ENCODE data around the gene DAGLB.
"Not testable (repeated sequence)": the region's sequence is repeated elsewhere in the genome, so short reads cannot be mapped to it uniquely, and the experiment has no call there.

DAGLB gene

GRCh38 chr7:6475433-6476186 lies 27.9 kb upstream of the DAGLB start:
- Histone ChIP-seq H3K4me3 (replicated peaks; ENCODE audit: low read depth, low read length) (no peak overlapping the region), H3K27me3 (replicated peaks; ENCODE audit: control insufficient read depth, insufficient read depth, low read length) (no peaks in the 10 kb centered on the region), H3K36me3 (ENCODE audit: control insufficient read depth, insufficient read depth, low read length) (peaks cover 13% of the 10 kb centered on the region)
- no peak for DNase-seq (ENCODE audit: extremely low read depth, insufficient read length)
- TF ChIP-seq CTCF (IDR thresholded peaks at IDR 0.05; ENCODE audit: insufficient read depth, low read length, poor library complexity, severe bottlenecking), result no peak

- DNase-seq (ENCODE audit: extremely low read depth, insufficient read length), result no peak
- Histone ChIP-seq H3K36me3 (ENCODE audit: control insufficient read depth, insufficient read depth, low read length) (peaks cover 19% of the 10 kb centered on the region), H3K27me3 (replicated peaks; ENCODE audit: control insufficient read depth, insufficient read depth, low read length) (no peaks in the 10 kb centered on the region), H3K4me3 (replicated peaks; ENCODE audit: low read depth, low read length) (no peak overlapping the region)
- TF ChIP-seq CTCF (IDR thresholded peaks at IDR 0.05; ENCODE audit: insufficient read depth, low read length, poor library complexity, severe bottlenecking), result no peak
These were observed 18.1 kb upstream of the DAGLB start for GRCh38 chr7:6465862-6466261.

GRCh38 chr7:6463609-6464008 lies 15.9 kb upstream of the DAGLB start:
- DNase-seq (ENCODE audit: extremely low read depth, insufficient read length); H3K4me3 ChIP-seq (replicated peaks; ENCODE audit: low read depth, low read length); H3K27me3 ChIP-seq (replicated peaks; ENCODE audit: control insufficient read depth, insufficient read depth, low read length): not testable (repeated sequence)
- peaks cover 18% of the 10 kb centered on the region for H3K36me3 ChIP-seq (ENCODE audit: control insufficient read depth, insufficient read depth, low read length)

GRCh38 chr7:6461946-6462550 lies 14.3 kb upstream of the DAGLB start:
- Histone ChIP-seq H3K27me3 (replicated peaks; ENCODE audit: control insufficient read depth, insufficient read depth, low read length) (no peaks in the 10 kb centered on the region), H3K36me3 (ENCODE audit: control insufficient read depth, insufficient read depth, low read length) (peaks cover 14% of the 10 kb centered on the region), H3K4me3 (replicated peaks; ENCODE audit: low read depth, low read length) (no peak overlapping the region)
- DNase-seq (ENCODE audit: extremely low read depth, insufficient read length), result no peak
- no peak for TF ChIP-seq CTCF (IDR thresholded peaks at IDR 0.05; ENCODE audit: insufficient read depth, low read length, poor library complexity, severe bottlenecking)

GRCh38 chr7:6460990-6461584 lies 13.3 kb upstream of the DAGLB start:
- H3K36me3 ChIP-seq (ENCODE audit: control insufficient read depth, insufficient read depth, low read length), result peaks cover 10% of the 10 kb centered on the region
- no peaks in the 10 kb centered on the region for H3K27me3 ChIP-seq (replicated peaks; ENCODE audit: control insufficient read depth, insufficient read depth, low read length)
- DNase-seq (ENCODE audit: extremely low read depth, insufficient read length), result no peak

More at GRCh38 chr7:6460990-6461584, 13.3 kb upstream of the DAGLB start:
- no peak for TF ChIP-seq CTCF (IDR thresholded peaks at IDR 0.05; ENCODE audit: insufficient read depth, low read length, poor library complexity, severe bottlenecking)
- no peak overlapping the region for H3K4me3 ChIP-seq (replicated peaks; ENCODE audit: low read depth, low read length)
